ENCODE data around the gene CUZD1.

CUZD1 gene

GRCh38 chr10:122853665-122854313 lies 8.1 kb upstream of the CUZD1 start:
- DNase-seq, result no peak

GRCh38 chr10:122852261-122852660 lies 6.6 kb upstream of the CUZD1 start:
- no peak for DNase-seq

- DNase-seq, result peak; percentile 12
These were observed 5.3 kb upstream of the CUZD1 start for GRCh38 chr10:122850705-122851640.

- no peak for DNase-seq
These were observed 4.4 kb upstream of the CUZD1 start for GRCh38 chr10:122849900-122850605.

GRCh38 chr10:122849090-122849489 lies 3.4 kb upstream of the CUZD1 start:
- DNase-seq, result no peak

GRCh38 chr10:122847782-122848604 lies 2.3 kb upstream of the CUZD1 start:
- DNase-seq, result no peak

GRCh38 chr10:122844146-122844545 lies 1.5 kb downstream of the CUZD1 start:
- no peak for DNase-seq

GRCh38 chr10:122841569-122841968 lies 4.1 kb downstream of the CUZD1 start:
- no peak for DNase-seq

- DNase-seq, result no peak
These were observed 6.2 kb downstream of the CUZD1 start for GRCh38 chr10:122839505-122839904.

- no peak for DNase-seq
These were observed 6.8 kb downstream of the CUZD1 start for GRCh38 chr10:122838880-122839279.

- no peak for DNase-seq
These were observed 9.7 kb downstream of the CUZD1 start for GRCh38 chr10:122835908-122836307.

GRCh38 chr10:122830965-122831353 lies 14.7 kb downstream of the CUZD1 start:
- no peak for DNase-seq

- DNase-seq, result no peak
These were observed 15.2 kb downstream of the CUZD1 start for GRCh38 chr10:122830273-122830964.

- DNase-seq, result no peak
These were observed 16.2 kb downstream of the CUZD1 start for GRCh38 chr10:122829454-122829853.

- DNase-seq, result no peak
These were observed 16.9 kb downstream of the CUZD1 start for GRCh38 chr10:122828716-122829255.

GRCh38 chr10:122827302-122827701 lies 18.4 kb downstream of the CUZD1 start:
- DNase-seq, result no peak

- DNase-seq, result no peak
These were observed 22.5 kb downstream of the CUZD1 start for GRCh38 chr10:122822973-122823690.

- DNase-seq, result no peak
These were observed 23.8 kb downstream of the CUZD1 start for GRCh38 chr10:122821808-122822207.

GRCh38 chr10:122815458-122815857 lies 30.2 kb downstream of the CUZD1 start:
- no peak for DNase-seq

GRCh38 chr10:122814493-122814892 lies 31.2 kb downstream of the CUZD1 start:
- no peak for DNase-seq

- DNase-seq, result no peak
These were observed 32.9 kb downstream of the CUZD1 start for GRCh38 chr10:122812751-122813150.

All from activated CD4-positive, alpha-beta T cell treated with anti-CD3 and anti-CD28 coated beads, Interleukin-2, amount 50 U/mL, for 16 hours (primary cell).